OCI-LY3 (cell line): ENCODE measurements around the gene RPS19.

Source experiments
- EZH2phosphoT487 ChIP-seq: fragments of 200-600 bp; shearing (Covaris generic); IDR thresholded peaks from 2 replicates; pipeline ENCODE4 v1.6.1; 2018; ENCODE audit warnings: antibody characterized with exemption, mixed run types, low read depth
- TF ChIP-seq, protein P1 (sequence below): fragments of 200-600, 300-600 bp; sonication (generic); IDR thresholded peaks from 2 replicates; pipeline ENCODE4 v1.5.1; 2014; ENCODE audit warnings: antibody characterized with exemption, low read length, low read depth

- TF ChIP-seq, protein P1, sequence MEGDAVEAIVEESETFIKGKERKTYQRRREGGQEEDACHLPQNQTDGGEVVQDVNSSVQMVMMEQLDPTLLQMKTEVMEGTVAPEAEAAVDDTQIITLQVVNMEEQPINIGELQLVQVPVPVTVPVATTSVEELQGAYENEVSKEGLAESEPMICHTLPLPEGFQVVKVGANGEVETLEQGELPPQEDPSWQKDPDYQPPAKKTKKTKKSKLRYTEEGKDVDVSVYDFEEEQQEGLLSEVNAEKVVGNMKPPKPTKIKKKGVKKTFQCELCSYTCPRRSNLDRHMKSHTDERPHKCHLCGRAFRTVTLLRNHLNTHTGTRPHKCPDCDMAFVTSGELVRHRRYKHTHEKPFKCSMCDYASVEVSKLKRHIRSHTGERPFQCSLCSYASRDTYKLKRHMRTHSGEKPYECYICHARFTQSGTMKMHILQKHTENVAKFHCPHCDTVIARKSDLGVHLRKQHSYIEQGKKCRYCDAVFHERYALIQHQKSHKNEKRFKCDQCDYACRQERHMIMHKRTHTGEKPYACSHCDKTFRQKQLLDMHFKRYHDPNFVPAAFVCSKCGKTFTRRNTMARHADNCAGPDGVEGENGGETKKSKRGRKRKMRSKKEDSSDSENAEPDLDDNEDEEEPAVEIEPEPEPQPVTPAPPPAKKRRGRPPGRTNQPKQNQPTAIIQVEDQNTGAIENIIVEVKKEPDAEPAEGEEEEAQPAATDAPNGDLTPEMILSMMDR: no peak
- no peak for TF ChIP-seq EZH2phosphoT487
These were observed 48.8 kb downstream of the RPS19 start for GRCh38 chr19:41908724-41909464.
